CD4-positive, alpha-beta T cell treated with Interleukin-6 at 100 ng/mL for 8 hours (primary cell): ENCODE data around the gene FNDC3A.
"Not testable (repeated sequence)": the region's sequence is repeated elsewhere in the genome, so short reads cannot be mapped to it uniquely, and the experiment has no call there.

Experiments used
- DNase-seq: peaks from one replicate; pipeline ENCODE4 v3.0.0-alpha.2; 2020; ENCODE audit warnings: mixed read lengths, low spot score

Gene FNDC3A

GRCh38 chr13:48976576-48977285 is 1.0 kb downstream of the FNDC3A start:
- peak; percentile 79 for DNase-seq

- DNase-seq = no peak
Observed at GRCh38 chr13:48977286-48977625, 1.5 kb downstream of the FNDC3A start.

GRCh38 chr13:48977973-48978372 is 2.3 kb downstream of the FNDC3A start:
- DNase-seq = no peak

- no peak for DNase-seq
Observed at GRCh38 chr13:48978942-48979601, 3.4 kb downstream of the FNDC3A start.

GRCh38 chr13:48979892-48980291 is 4.2 kb downstream of the FNDC3A start:
- DNase-seq = no peak

- DNase-seq = no peak
Observed at GRCh38 chr13:48983331-48983730, 7.6 kb downstream of the FNDC3A start.

GRCh38 chr13:48985756-48986155 is 10.0 kb downstream of the FNDC3A start:
- no peak for DNase-seq

GRCh38 chr13:48990900-48991299 is 15.2 kb downstream of the FNDC3A start:
- no peak for DNase-seq

GRCh38 chr13:48993150-48993549 is 17.4 kb downstream of the FNDC3A start:
- no peak for DNase-seq

- no peak for DNase-seq
Observed at GRCh38 chr13:48994706-48995105, 19.0 kb downstream of the FNDC3A start.

- no peak for DNase-seq
Observed at GRCh38 chr13:48998641-48999292, 23.1 kb downstream of the FNDC3A start.

- no peak for DNase-seq
Observed at GRCh38 chr13:49000247-49000646, 24.5 kb downstream of the FNDC3A start.

- not testable (repeated sequence) for DNase-seq
Observed at GRCh38 chr13:49018986-49019635, 43.4 kb downstream of the FNDC3A start.

GRCh38 chr13:49020328-49020727 is 44.6 kb downstream of the FNDC3A start:
- DNase-seq = no peak

- no peak for DNase-seq
Observed at GRCh38 chr13:49020940-49021553, 45.3 kb downstream of the FNDC3A start.

- DNase-seq = no peak
Observed at GRCh38 chr13:49021953-49022352, 46.2 kb downstream of the FNDC3A start.

GRCh38 chr13:49022472-49023144 is 46.9 kb downstream of the FNDC3A start:
- DNase-seq = no peak

GRCh38 chr13:49023431-49023830 is 47.7 kb downstream of the FNDC3A start:
- DNase-seq = no peak

GRCh38 chr13:49026851-49027250 is 51.1 kb downstream of the FNDC3A start:
- DNase-seq = no peak

- DNase-seq = no peak
Observed at GRCh38 chr13:49029570-49029969, 53.9 kb downstream of the FNDC3A start.

- no peak for DNase-seq
Observed at GRCh38 chr13:49030213-49030612, 54.5 kb downstream of the FNDC3A start.

GRCh38 chr13:49040872-49041271 is 65.2 kb downstream of the FNDC3A start:
- no peak for DNase-seq
